Fibroblast of the aortic adventitia (primary cell): ENCODE results near the gene HSD17B11. TPM values are rescaled to one million over a fixed set of nuclear protein-coding genes. Genes with fewer than 3 reads are reported as not detected.
A peak's percentile ranks its signal among the peaks of the same experiment; 100 is the strongest.
"Not testable (repeated sequence)": the region's sequence is repeated elsewhere in the genome, so short reads cannot be mapped to it uniquely, and the experiment has no call there.

Experiments used
- DNase-seq: peaks from one replicate; pipeline ENCODE4 v3.0.0-alpha.2; 2010; ENCODE audit warnings: low read depth
- H3K4me3 ChIP-seq: 2 replicates; pipeline ENCODE4 v1.5.1; 2011; ENCODE audit warnings: low read depth, mild to moderate bottlenecking, control low read depth, low read length, moderate library complexity
- CTCF ChIP-seq: IDR thresholded peaks from 2 replicates; pipeline ENCODE4 v1.5.1; 2011; ENCODE audit warnings: mild to moderate bottlenecking, low read length, control low read depth, inconsistent platforms; ENCODE audit not compliant: insufficient read depth
- total RNA-seq: library from RNA; depleted of rRNA; stranded (reverse); fragments of >200 nt; gene quantifications from 2 replicates; pipeline ENCODE4 v1.2.3, GENCODE V29; 2012; ENCODE audit warnings: low replicate concordance

HSD17B11 gene
- total RNA-seq, 1 donor, result 46.8 TPM

- H3K4me3 ChIP-seq, result no peak overlapping the region
- no peak for TF ChIP-seq CTCF
- DNase-seq, result no peak
Observed at GRCh38 chr4:87306056-87306455, 84.9 kb downstream of the HSD17B11 start.

GRCh38 chr4:87305562-87305961 lies 85.4 kb downstream of the HSD17B11 start:
- H3K4me3 ChIP-seq, result no peak overlapping the region
- DNase-seq, result no peak
- no peak for TF ChIP-seq CTCF

- DNase-seq, result peak; percentile 52
- no peak overlapping the region for H3K4me3 ChIP-seq
- TF ChIP-seq CTCF, result no peak
Observed at GRCh38 chr4:87304745-87305432, 86.1 kb downstream of the HSD17B11 start.

GRCh38 chr4:87299898-87300297 lies 91.1 kb downstream of the HSD17B11 start:
- TF ChIP-seq CTCF, result no peak
- no peak overlapping the region for H3K4me3 ChIP-seq
- DNase-seq, result no peak

- H3K4me3 ChIP-seq, result no peak overlapping the region
- no peak for TF ChIP-seq CTCF
- DNase-seq, result no peak
Observed at GRCh38 chr4:87298362-87298761, 92.6 kb downstream of the HSD17B11 start.

- not testable (repeated sequence) for H3K4me3 ChIP-seq, DNase-seq
Observed at GRCh38 chr4:87294911-87295310, 96.1 kb downstream of the HSD17B11 start.

- not testable (repeated sequence) for H3K4me3 ChIP-seq, DNase-seq
Observed at GRCh38 chr4:87293889-87294288, 97.1 kb downstream of the HSD17B11 start.

GRCh38 chr4:87286970-87287369 lies 104.0 kb downstream of the HSD17B11 start:
- no peak for DNase-seq
- no peak overlapping the region for H3K4me3 ChIP-seq
- TF ChIP-seq CTCF, result no peak
